Body of pancreas (tissue), 4 donors: ENCODE measurements around the gene RELB. TPM values are rescaled to one million over a fixed set of nuclear protein-coding genes. Genes with fewer than 3 reads are reported as not detected.

Experiments
- ATAC-seq: fragments of 150-250 bp; one replicate; pipeline ENCODE4 v1.9.1; 2016
- DNase-seq, 4 donors: peaks; one replicate each; pipeline ENCODE4 v3.0.0-alpha.2; 2019
- H3K27ac ChIP-seq, 4 donors: fragments of 200-600 bp; sonication (generic); 1 replicate in 3 of 4; 2 replicates in 1 of 4; pipeline versions ENCODE4 v1.5.1 to v1.6.1; 2016 to 2019; ENCODE audit warnings: mild to moderate bottlenecking in 1 of 4, mixed read lengths in 1 of 4, moderate library complexity in 1 of 4
- H3K27me3 ChIP-seq, 2 donors: fragments of 200-600 bp; sonication (generic); one replicate each; pipeline ENCODE4 v1.6.0; 2016; ENCODE audit warnings: mild to moderate bottlenecking in 1 of 2
- H3K36me3 ChIP-seq, 2 donors: fragments of 200-600 bp; sonication (generic); replicated peaks in 1 of 2; 2 replicates each; pipeline ENCODE4 v1.5.1; 2016; ENCODE audit warnings: low read depth in 2 of 2; ENCODE audit not compliant: insufficient read depth in 1 of 2
- H3K4me1 ChIP-seq: fragments of 200-600 bp; sonication (generic); one replicate; pipeline ENCODE4 v1.6.0; 2016
- H3K4me3 ChIP-seq, 2 donors: fragments of 200-600 bp; sonication (generic); 1 replicate in 1 of 2; 2 replicates in 1 of 2; pipeline ENCODE4 v1.5.1; 2016 to 2019
- H3K9me3 ChIP-seq, 3 donors: fragments of 200-600 bp; sonication (generic); 1 replicate in 2 of 3; 2 replicates in 1 of 3; pipeline ENCODE4 v1.5.1; 2016
- CTCF ChIP-seq, 7 experiments: fragments of 450-650 bp in 4 of 7; fragments of 200-600 bp in 3 of 7; sonication (generic) in 3 of 7; IDR thresholded peaks; one replicate each; pipeline ENCODE4 v1.5.1; 2016 to 2019; ENCODE audit warnings: antibody characterized with exemption in 7 of 7
- POLR2A ChIP-seq, 3 donors: fragments of 450-650 bp; IDR thresholded peaks; one replicate each; pipeline ENCODE4 v1.6.1; 2016; ENCODE audit warnings: antibody characterized with exemption in 3 of 3, mild to moderate bottlenecking in 2 of 3
- WGBS, 2 donors: methylation state at CpG; one replicate each; pipeline ENCODE4 v1.1.5; 2017; 5-methylcytosine and 5-hydroxymethylcytosine counted together
- intact Hi-C: fragments of 100-400 bp; cut with DNase I; formaldehyde crosslinking; loops from one replicate; pipeline ENCODE4 v1.15.1; 2023
- total RNA-seq, 2 donors: library from RNA; depleted of rRNA; stranded (reverse); fragments of >200 nt; gene quantifications; one replicate each; pipeline ENCODE4 v1.1.0, GENCODE V29; 2016

The RELB gene
- total RNA-seq, 2 donors from 2014 or later, result 8.9 to 11.9 TPM

- H3K27me3 ChIP-seq, result no peaks in the 10 kb centered on the region
- H3K9me3 ChIP-seq, result no peaks in the 10 kb centered on the region
- no peak overlapping the region for H3K27ac ChIP-seq
- DNase-seq, result no peak
- no peak overlapping the region for H3K4me3 ChIP-seq
- intact Hi-C loops, result no loop called here
- H3K36me3 ChIP-seq, result peaks cover 17 to 34% of the 10 kb centered on the region in 2 donors
- H3K4me1 ChIP-seq, result no peaks in the 10 kb centered on the region
- WGBS, 2 donors, result 93% methylated on average over 21 to 36 of the region's 38 CpGs
- TF ChIP-seq CTCF (IDR thresholded peaks at IDR 0.05), result no peak
- TF ChIP-seq POLR2A (IDR thresholded peaks at IDR 0.05), result no peak
- no peak for ATAC-seq
Observed at GRCh38 chr19:45066921-45067661, 65.8 kb downstream of the RELB start.

- 80 to 88% methylated on average over 8 of the region's 10 CpGs for WGBS, 2 donors
- Histone ChIP-seq H3K4me3 (no peak overlapping the region), H3K27ac (no peak overlapping the region), H3K27me3 (no peaks in the 10 kb centered on the region), H3K9me3 (no peaks in the 10 kb centered on the region), H3K4me1 (no peaks in the 10 kb centered on the region), H3K36me3 (peaks cover 17 to 34% of the 10 kb centered on the region in 2 donors)
- intact Hi-C loops, result no loop called here
- TF ChIP-seq POLR2A (IDR thresholded peaks at IDR 0.05) (no peak), CTCF (IDR thresholded peaks at IDR 0.05) (no peak)
- DNase-seq, result no peak
- ATAC-seq, result no peak
Observed at GRCh38 chr19:45068041-45068440, 66.8 kb downstream of the RELB start.

- H3K36me3 ChIP-seq, result peaks cover 11 to 28% of the 10 kb centered on the region in 2 donors
- no peak for DNase-seq
- no peak for TF ChIP-seq POLR2A (IDR thresholded peaks at IDR 0.05)
- TF ChIP-seq CTCF (IDR thresholded peaks at IDR 0.05), result no peak
Observed at GRCh38 chr19:45069056-45069455, 67.8 kb downstream of the RELB start.

GRCh38 chr19:45070214-45070613 is 69.0 kb downstream of the RELB start:
- ATAC-seq (no peak), DNase-seq (no peak)
- H3K4me3 ChIP-seq, result no peak overlapping the region
- H3K36me3 ChIP-seq, result peaks cover 4 to 21% of the 10 kb centered on the region in 2 donors
- no peaks in the 10 kb centered on the region for H3K9me3 ChIP-seq
- no peak for TF ChIP-seq POLR2A (IDR thresholded peaks at IDR 0.05)
- no peak for TF ChIP-seq CTCF (IDR thresholded peaks at IDR 0.05)
- WGBS, 2 donors, result 83 to 94% methylated on average over 5 of the region's 6 CpGs
- peaks cover 6% of the 10 kb centered on the region for H3K4me1 ChIP-seq
- intact Hi-C loops, result no loop called here
- H3K27ac ChIP-seq, result no peak overlapping the region
- no peaks in the 10 kb centered on the region for H3K27me3 ChIP-seq

More at GRCh38 chr19:45069056-45069455, 67.8 kb downstream of the RELB start:
- Histone ChIP-seq H3K27ac (no peak overlapping the region), H3K9me3 (no peaks in the 10 kb centered on the region), H3K4me3 (no peak overlapping the region), H3K4me1 (no peaks in the 10 kb centered on the region), H3K27me3 (no peaks in the 10 kb centered on the region)
- WGBS, 2 donors, result 82 to 87% methylated on average over 13 of the region's 13 CpGs
- intact Hi-C loops, result no loop called here
- peak; percentile 18 for ATAC-seq
